ENCODE results near the gene IFNAR2. TPM values are rescaled to one million over a fixed set of nuclear protein-coding genes. Genes with fewer than 3 reads are reported as not detected.
A peak's percentile ranks its signal among the peaks of the same experiment; 100 is the strongest.

IFNAR2 gene
- total RNA-seq, 2 experiments from 2014 or later = 22.1 to 93.5 TPM

GRCh38 chr21:33266050-33266788 lies 36.5 kb downstream of the IFNAR2 start, which contains the start of gene IL10RB:
Gene IL10RB, plus strand, starts transcription at chr21:33266367. Its CDS starts 99 bp downstream, at chr21:33266466.
- Histone ChIP-seq H3K9me2 (ENCODE audit: insufficient read depth, low read length) (no peaks in the 10 kb centered on the region), H3K4me1 (ENCODE audit: insufficient read depth, low read length, poor library complexity, severe bottlenecking) (peaks cover 60% of the 10 kb centered on the region), H4K20me1 (ENCODE audit: insufficient read depth, low read length) (0 out of 2 replicates have a peak, but pooled peaks cover 7% of the 10 kb centered on the region), H3K36me3 (ENCODE audit: insufficient read depth, low read length) (peaks cover 76% of the 10 kb centered on the region), H3K9me3 (ENCODE audit: low read length) (no peaks in the 10 kb centered on the region), H3K4me2 (ENCODE audit: low read length) (peak within 1 kb of the TSS; percentile 97), H3K79me2 (ENCODE audit: insufficient read depth, low read depth, low read length) (peaks cover 61% of the 10 kb centered on the region; the same call in 1 of the 2 replicates), H3K27ac (ENCODE audit: low read depth, low read length, poor library complexity, severe bottlenecking) (peak within 1 kb of the TSS; percentile 70), H3K4me3 (ENCODE audit: low read depth, low read length, poor library complexity, severe bottlenecking) (peak within 1 kb of the TSS; percentile 78), H2AFZ (ENCODE audit: low read length) (no peak within 1 kb of the TSS)
- BruUV-seq (replicated peaks) = no TSS peak
- peak; percentile 85 for DNase-seq (ENCODE audit: low spot score)
- TF ChIP-seq EZH2phosphoT487 (IDR thresholded peaks at IDR 0.05; ENCODE audit: borderline replicate concordance, low read depth, low read length) (no peak), CTCF (conservative IDR thresholded peaks at IDR 0.05; ENCODE audit: low read length) (no peak)
- ChIA-PET POLR2A (interaction anchor here (0.6 to 2.4 kb wide), 13 partner anchors 27 to 66 kb away, joined by 3 to 12 read pairs (median 4); partner anchors contain the start of gene IFNAR1), CTCF (ENCODE audit: unreplicated experiment) (interaction anchor here (0.6 kb wide), 1 partner anchor 53 kb away, joined by 11 read pairs; no protein-coding TSS in a partner anchor)
- intact Hi-C loops (cut with micrococcal nuclease; ENCODE audit: unreplicated experiment) = loop anchor here (1.0 to 5.0 kb wide), 6 partner anchors 34 to 494 kb away; partner anchors contain the start of gene PAXBP1

GRCh38 chr21:33266789-33267135 lies 37.0 kb downstream of the IFNAR2 start:
- peaks cover 54% of the 10 kb centered on the region for H3K4me1 ChIP-seq (ENCODE audit: insufficient read depth, low read length, poor library complexity, severe bottlenecking)
- H3K4me3 ChIP-seq (ENCODE audit: low read depth, low read length, poor library complexity, severe bottlenecking) = peak overlapping the region; percentile 78
- intact Hi-C loops (cut with micrococcal nuclease; ENCODE audit: unreplicated experiment) = loop anchor here (1.0 to 5.0 kb wide), 6 partner anchors 34 to 494 kb away; partner anchors contain the start of gene PAXBP1
- no peak overlapping the region for H2AFZ ChIP-seq (ENCODE audit: low read length)
- peak; percentile 52 for DNase-seq (ENCODE audit: low spot score)
- H4K20me1 ChIP-seq (ENCODE audit: insufficient read depth, low read length) = 0 out of 2 replicates have a peak, but pooled peaks cover 7% of the 10 kb centered on the region
- TF ChIP-seq CTCF (conservative IDR thresholded peaks at IDR 0.05; ENCODE audit: low read length) = no peak
- TF ChIP-seq EZH2phosphoT487 (IDR thresholded peaks at IDR 0.05; ENCODE audit: borderline replicate concordance, low read depth, low read length) = no peak
- BruUV-seq (replicated peaks) = no TSS peak
- H3K27ac ChIP-seq (ENCODE audit: low read depth, low read length, poor library complexity, severe bottlenecking) = peak overlapping the region; percentile 70
- ChIA-PET CTCF (ENCODE audit: unreplicated experiment) (interaction anchor here (0.6 kb wide), 1 partner anchor 52 kb away, joined by 11 read pairs; no protein-coding TSS in a partner anchor), POLR2A (interaction anchor here (0.7 to 2.4 kb wide), 9 partner anchors 28 to 67 kb away, joined by 3 to 12 read pairs (median 4); partner anchors contain the start of gene IFNAR1)
- H3K9me2 ChIP-seq (ENCODE audit: insufficient read depth, low read length) = no peaks in the 10 kb centered on the region
- peaks cover 59% of the 10 kb centered on the region; the same call in 1 of the 2 replicates for H3K79me2 ChIP-seq (ENCODE audit: insufficient read depth, low read depth, low read length)
- H3K4me2 ChIP-seq (ENCODE audit: low read length) = peak overlapping the region; percentile 97
- H3K9me3 ChIP-seq (ENCODE audit: low read length) = no peaks in the 10 kb centered on the region
- peaks cover 78% of the 10 kb centered on the region for H3K36me3 ChIP-seq (ENCODE audit: insufficient read depth, low read length)

Measured in OCI-LY7 (cell line).